ENCODE measurements around the gene TMEM229B. TPM values are rescaled to one million over a fixed set of nuclear protein-coding genes. Genes with fewer than 3 reads are reported as not detected.

Gene TMEM229B
- total RNA-seq, 2 donors from 2014 or later = 2.1 to 4.1 TPM

DNA sequence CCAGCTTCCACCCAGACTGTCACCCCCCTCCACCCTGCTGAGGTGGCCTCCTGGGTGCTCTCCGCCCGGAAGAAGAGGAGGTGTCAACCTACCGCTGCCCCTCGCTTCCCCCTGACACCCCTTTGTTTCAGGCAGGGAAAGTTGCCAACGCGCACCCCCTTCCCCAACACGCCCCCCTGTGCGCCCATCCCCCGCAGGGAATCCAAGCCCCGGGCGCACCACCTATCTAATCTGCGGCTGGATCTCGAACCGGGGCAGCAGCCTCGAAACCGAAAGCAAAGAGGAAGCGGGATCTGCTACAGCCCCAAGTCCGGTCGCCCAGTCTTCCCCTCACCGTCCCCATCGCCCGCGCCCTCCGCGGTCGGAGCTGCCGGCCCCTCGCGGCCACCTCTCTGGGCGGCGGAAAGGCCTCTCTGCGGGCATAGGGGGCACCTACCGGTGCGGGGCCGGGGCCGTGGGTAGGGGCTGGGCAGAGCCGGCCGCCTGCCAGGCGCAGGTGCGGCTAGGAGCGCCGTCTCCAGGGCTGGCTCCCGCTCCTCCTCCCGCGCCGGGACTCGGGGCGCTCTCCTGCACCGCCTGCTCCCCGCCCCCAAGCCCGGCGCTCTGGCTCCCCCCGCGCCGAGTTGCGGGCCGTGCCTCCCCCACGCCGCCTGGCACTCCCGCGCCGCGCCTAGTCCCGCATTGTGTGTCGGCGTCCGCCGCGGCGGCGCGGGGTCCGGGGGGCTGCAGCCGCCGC lies 26.3 kb upstream of the TMEM229B start:
- Histone ChIP-seq H3K9me3 (no peaks in the 10 kb centered on the region), H3K4me3 (peak overlapping the region; percentile 94), H3K4me1 (ENCODE audit: control insufficient read depth in 1 of 2, low read depth in 2 of 2) (peaks cover 0 to 14% of the 10 kb centered on the region in 2 donors), H3K27ac (no peak overlapping the region), H3K27me3 (replicated peaks; ENCODE audit: insufficient read depth) (no peaks in the 10 kb centered on the region), H3K36me3 (no peaks in the 10 kb centered on the region)
- ATAC-seq (ENCODE audit: insufficient number of reproducible peaks, low FRiP score, low read depth) (no peak), DNase-seq (ENCODE audit: low spot score) (no peak)
- no peak for TF ChIP-seq CTCF (IDR thresholded peaks at IDR 0.05)

GRCh38 chr14:67514203-67514607 lies 25.7 kb upstream of the TMEM229B start:
- Histone ChIP-seq H3K9me3 (no peaks in the 10 kb centered on the region), H3K36me3 (no peaks in the 10 kb centered on the region), H3K27ac (no peak overlapping the region), H3K27me3 (replicated peaks; ENCODE audit: insufficient read depth) (no peaks in the 10 kb centered on the region), H3K4me3 (peak overlapping the region; percentile 94), H3K4me1 (ENCODE audit: control insufficient read depth in 1 of 2, low read depth in 2 of 2) (peaks cover 0 to 14% of the 10 kb centered on the region in 2 donors)
- DNase-seq (ENCODE audit: low spot score) = no peak
- no peak for TF ChIP-seq CTCF (IDR thresholded peaks at IDR 0.05)
- no peak for ATAC-seq (ENCODE audit: insufficient number of reproducible peaks, low FRiP score, low read depth)

DNA sequence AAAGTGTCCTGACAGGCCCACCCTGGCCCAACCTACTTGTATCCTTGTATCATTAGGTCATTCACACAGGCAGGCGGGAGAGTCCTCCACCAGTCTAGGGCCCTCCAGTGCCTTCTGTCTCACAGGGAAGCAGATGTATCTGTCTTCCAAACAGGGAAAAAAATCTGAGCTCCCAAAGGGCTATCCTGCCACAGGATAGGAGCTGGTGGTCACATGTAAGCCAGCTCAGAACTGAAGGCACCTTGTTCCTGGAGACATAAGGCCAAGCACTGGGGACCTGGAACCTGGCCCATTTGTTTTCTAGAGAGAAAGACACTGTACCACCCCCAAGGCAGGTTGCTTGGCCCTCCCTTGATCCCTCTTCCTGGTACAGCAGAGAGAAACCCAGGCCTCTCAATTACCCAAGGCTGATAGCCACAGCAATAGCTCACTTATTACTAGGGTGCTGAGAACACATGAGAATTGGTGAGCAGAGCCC lies 25.1 kb upstream of the TMEM229B start:
- H3K4me1 ChIP-seq (ENCODE audit: control insufficient read depth in 1 of 2, low read depth in 2 of 2) = peaks cover 0 to 14% of the 10 kb centered on the region in 2 donors
- no peak for TF ChIP-seq CTCF (IDR thresholded peaks at IDR 0.05)
- DNase-seq (ENCODE audit: low spot score) (no peak), ATAC-seq (ENCODE audit: insufficient number of reproducible peaks, low FRiP score, low read depth) (no peak)
- H3K36me3 ChIP-seq = no peaks in the 10 kb centered on the region
- no peak overlapping the region for H3K27ac ChIP-seq
- H3K27me3 ChIP-seq (replicated peaks; ENCODE audit: insufficient read depth) = no peaks in the 10 kb centered on the region
- H3K9me3 ChIP-seq = no peaks in the 10 kb centered on the region
- H3K4me3 ChIP-seq = no peak overlapping the region

- no peak overlapping the region for H3K27ac ChIP-seq
- TF ChIP-seq CTCF (IDR thresholded peaks at IDR 0.05) = no peak
- no peaks in the 10 kb centered on the region for H3K36me3 ChIP-seq
- DNase-seq (ENCODE audit: low spot score) (no peak), ATAC-seq (ENCODE audit: insufficient number of reproducible peaks, low FRiP score, low read depth) (no peak)
- H3K9me3 ChIP-seq = no peaks in the 10 kb centered on the region
- no peak overlapping the region for H3K4me3 ChIP-seq
- no peaks in the 10 kb centered on the region for H3K27me3 ChIP-seq (replicated peaks; ENCODE audit: insufficient read depth)
- H3K4me1 ChIP-seq (ENCODE audit: control insufficient read depth in 1 of 2, low read depth in 2 of 2) = peaks cover 0 to 14% of the 10 kb centered on the region in 2 donors
Observed at GRCh38 chr14:67512463-67513310, 24.2 kb upstream of the TMEM229B start.

- peaks cover 0 to 11% of the 10 kb centered on the region in 2 donors for H3K4me1 ChIP-seq (ENCODE audit: control insufficient read depth in 1 of 2, low read depth in 2 of 2)
- no peak overlapping the region for H3K27ac ChIP-seq
- H3K4me3 ChIP-seq = no peak overlapping the region
- H3K36me3 ChIP-seq = no peaks in the 10 kb centered on the region
- no peaks in the 10 kb centered on the region for H3K9me3 ChIP-seq
- no peak for DNase-seq (ENCODE audit: low spot score)
- ATAC-seq (ENCODE audit: insufficient number of reproducible peaks, low FRiP score, low read depth) = no peak
- TF ChIP-seq CTCF (IDR thresholded peaks at IDR 0.05) = no peak
- no peaks in the 10 kb centered on the region for H3K27me3 ChIP-seq (replicated peaks; ENCODE audit: insufficient read depth)
Observed at GRCh38 chr14:67510836-67511235, 22.3 kb upstream of the TMEM229B start.
